ENCODE measurements around the gene SCLY.
"Not testable (repeated sequence)": the region's sequence is repeated elsewhere in the genome, so short reads cannot be mapped to it uniquely, and the experiment has no call there.

Gene SCLY

DNA sequence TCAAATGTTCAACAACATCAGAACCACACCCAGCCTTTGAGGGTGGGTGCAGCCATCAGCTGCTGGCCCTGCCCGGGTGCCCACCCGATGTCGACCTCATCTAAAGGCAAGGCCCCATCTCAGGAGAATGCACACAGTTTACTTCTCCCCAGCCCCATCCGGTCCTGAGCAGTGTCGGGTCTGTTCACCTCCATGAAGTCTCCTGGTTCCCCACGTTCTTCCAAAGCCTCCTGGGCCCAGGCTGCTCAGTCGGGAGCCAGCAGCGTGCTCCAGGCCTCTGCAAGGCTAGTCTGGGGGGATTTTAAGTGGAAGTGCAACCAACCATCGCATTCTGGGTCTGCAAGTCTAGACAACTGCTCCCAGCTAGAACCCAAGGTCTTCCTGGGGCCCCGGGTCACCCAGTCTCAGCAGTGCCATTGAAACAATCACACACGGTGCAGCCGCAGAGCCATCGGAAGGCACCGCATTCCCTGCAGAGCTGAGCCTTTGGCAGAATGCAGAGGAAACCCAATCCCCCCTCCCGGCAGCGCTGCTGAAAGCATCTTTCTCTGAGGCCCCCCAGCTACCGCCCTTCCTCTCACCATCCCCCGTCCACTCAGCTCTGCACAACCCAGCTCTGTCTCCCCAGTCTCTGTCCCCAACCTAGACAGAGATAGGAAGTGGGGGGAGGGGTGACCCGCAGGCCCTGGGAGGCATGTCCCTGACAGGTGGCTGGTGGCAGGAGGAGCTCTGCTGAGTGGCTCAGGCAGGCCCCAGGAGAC, 47.8 kb downstream of the SCLY start:
- DNase-seq (ENCODE audit: low read depth) = no peak
- no peak overlapping the region for H3K4me3 ChIP-seq (ENCODE audit: low read depth, low read length)
- TF ChIP-seq, protein P1, sequence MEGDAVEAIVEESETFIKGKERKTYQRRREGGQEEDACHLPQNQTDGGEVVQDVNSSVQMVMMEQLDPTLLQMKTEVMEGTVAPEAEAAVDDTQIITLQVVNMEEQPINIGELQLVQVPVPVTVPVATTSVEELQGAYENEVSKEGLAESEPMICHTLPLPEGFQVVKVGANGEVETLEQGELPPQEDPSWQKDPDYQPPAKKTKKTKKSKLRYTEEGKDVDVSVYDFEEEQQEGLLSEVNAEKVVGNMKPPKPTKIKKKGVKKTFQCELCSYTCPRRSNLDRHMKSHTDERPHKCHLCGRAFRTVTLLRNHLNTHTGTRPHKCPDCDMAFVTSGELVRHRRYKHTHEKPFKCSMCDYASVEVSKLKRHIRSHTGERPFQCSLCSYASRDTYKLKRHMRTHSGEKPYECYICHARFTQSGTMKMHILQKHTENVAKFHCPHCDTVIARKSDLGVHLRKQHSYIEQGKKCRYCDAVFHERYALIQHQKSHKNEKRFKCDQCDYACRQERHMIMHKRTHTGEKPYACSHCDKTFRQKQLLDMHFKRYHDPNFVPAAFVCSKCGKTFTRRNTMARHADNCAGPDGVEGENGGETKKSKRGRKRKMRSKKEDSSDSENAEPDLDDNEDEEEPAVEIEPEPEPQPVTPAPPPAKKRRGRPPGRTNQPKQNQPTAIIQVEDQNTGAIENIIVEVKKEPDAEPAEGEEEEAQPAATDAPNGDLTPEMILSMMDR (IDR thresholded peaks at IDR 0.05; ENCODE audit: control insufficient read depth, extremely low read depth, insufficient read depth) = no peak

DNA sequence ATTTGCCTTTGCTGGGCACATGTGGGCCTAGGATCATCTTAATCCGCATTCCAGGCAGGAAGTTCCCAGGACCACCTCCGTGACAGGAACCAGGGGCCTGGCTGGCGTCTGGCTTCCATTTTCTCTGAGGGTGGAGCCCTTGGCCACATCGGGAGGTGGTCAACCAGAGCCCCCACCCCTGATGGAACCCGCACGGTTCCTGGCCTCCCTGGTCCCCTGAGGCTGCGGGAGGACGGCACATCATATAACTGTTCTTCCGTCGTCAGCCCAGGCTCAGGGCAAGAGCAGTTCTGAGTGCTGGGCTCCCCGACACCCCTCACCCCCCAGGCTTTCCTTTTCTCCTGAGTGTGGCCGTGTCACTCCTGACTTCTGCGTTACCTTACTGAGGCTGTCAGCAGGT, 52.8 kb downstream of the SCLY start:
- TF ChIP-seq, protein P1 (IDR thresholded peaks at IDR 0.05; ENCODE audit: control insufficient read depth, extremely low read depth, insufficient read depth) = no peak
- H3K4me3 ChIP-seq (ENCODE audit: low read depth, low read length) = no peak overlapping the region
- no peak for DNase-seq (ENCODE audit: low read depth)

DNA sequence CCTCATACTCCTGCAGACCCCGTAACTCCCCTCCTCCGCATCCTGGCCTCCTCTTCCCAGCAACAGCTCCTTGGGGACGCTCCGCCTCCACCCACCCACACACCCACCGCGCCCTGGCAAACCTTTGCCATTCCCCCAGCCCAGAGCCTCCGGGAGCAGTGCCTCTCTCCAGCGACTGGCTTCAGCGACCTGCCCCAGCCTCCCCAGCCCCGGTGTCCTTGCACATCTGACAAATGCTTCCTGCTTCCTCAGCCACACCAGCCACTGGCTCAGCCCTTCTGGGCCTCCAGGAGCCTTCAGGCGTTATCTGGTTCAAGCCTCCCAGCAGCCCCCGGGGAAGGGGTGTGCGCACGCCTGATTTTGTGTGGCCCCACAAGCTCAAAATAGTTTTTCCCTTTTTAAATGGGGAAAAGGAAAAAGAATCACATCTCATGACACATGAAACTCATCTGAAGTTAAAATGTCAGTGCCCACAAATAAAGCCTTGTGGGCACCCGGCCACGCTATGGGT, 53.6 kb downstream of the SCLY start:
- DNase-seq (ENCODE audit: low read depth) = no peak
- TF ChIP-seq, protein P1 (IDR thresholded peaks at IDR 0.05; ENCODE audit: control insufficient read depth, extremely low read depth, insufficient read depth) = no peak
- no peak overlapping the region for H3K4me3 ChIP-seq (ENCODE audit: low read depth, low read length)

DNA sequence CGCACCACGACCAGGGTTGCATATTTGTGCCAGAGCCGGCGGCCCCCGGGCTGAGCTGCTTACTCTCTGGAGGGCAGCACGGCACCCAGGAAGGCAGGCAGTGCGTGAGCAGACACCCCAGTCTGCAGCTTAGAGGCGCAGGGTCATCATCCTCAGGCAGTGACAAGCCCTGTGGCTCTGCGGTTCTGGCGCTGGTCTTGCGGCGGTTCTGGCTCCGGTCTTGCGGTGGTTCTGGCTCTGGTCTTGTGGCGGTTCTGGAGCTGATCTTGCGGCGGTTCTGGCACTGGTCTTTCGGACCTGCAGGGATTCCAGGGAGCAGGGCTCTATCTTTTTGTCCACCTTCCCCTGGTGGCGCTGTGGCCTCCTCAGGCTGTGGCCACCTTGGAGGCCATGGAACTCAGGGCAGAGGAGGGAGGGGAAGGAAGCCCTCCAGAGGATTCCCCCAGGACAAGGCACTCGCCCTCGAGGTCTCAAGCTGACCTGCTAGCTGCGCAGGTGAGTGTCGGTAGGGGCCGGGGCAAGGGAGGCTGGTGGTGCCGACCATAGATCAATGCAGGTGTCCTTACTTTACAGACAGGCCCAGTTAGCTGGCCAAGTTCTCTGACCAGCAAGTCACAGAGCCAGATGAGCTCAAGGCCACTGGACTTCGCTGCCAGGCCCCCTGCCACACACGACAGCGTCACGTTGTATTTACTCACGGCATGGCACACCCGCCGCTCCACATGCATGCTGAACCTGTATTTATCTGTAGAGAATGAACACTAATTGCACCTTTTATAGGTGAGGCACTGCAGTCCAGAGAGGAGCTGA, 54.3 kb downstream of the SCLY start:
- TF ChIP-seq, protein P1 (IDR thresholded peaks at IDR 0.05; ENCODE audit: control insufficient read depth, extremely low read depth, insufficient read depth) = no peak
- DNase-seq (ENCODE audit: low read depth) = no peak
- H3K4me3 ChIP-seq (ENCODE audit: low read depth, low read length) = no peak overlapping the region

DNA sequence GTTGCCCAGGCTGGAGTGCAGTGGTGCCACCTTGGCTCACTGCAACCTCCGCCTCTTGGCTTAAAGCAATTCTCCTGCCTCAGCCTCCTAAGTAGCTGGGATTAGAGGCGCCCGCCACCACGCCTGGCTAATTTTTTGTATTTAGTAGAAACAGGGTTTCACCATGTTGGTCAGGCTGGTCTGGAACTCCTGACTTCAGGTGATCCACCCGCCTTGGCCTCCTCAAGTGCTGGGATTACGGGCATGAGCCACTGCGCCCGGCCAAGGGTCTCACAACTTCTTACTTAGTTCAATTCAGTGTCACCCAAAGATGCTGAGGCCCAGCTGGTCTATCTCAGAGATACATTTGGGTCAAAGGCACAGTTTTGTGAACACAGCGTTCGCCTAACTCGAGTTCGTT, 54.9 kb downstream of the SCLY start:
- not testable (repeated sequence) for DNase-seq (ENCODE audit: low read depth)

DNA sequence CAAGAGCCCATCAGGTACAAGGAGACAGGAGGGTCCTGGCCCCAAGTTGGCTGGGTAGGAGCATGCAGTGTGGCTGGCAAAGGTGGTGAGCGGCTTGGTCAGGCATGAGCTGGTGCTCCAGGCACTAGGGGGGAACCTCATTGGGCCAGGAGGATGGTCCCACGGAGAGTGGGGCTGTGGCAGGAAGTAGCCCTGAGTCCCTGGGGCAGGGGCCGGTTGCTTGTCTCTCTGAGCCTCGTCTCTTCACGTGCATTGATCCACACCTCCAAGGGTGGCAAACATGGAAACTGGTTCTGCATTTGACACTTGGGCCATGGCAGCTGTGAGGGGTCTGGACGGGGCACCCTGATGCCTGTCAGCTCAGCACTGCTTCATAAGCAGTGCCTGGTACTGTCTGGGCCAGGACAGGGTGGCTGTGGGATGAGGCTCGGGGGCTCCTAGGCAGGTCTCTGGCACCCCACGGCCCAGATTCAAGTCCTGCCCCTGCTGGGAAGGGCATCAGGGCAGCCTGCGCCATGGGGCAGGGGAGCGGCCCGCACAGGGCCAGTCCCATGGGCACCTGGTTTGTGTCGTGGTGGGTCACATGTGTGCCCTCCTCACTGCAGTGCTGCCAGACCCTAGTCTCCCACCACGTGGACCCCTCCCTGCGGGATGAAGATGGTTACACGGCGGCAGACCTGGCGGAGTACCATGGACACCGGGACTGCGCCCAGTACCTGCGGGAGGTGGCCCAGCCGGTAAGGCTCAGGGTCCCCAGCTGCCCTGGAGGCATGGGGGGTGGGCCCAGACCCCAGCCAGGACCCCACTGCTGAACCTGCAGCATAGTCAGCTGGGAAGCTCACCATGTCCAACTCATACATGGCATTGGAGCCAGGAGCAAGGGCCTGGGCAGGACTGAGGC, 55.7 kb downstream of the SCLY start:
- no peak overlapping the region for H3K4me3 ChIP-seq (ENCODE audit: low read depth, low read length)
- TF ChIP-seq, protein P1 (IDR thresholded peaks at IDR 0.05; ENCODE audit: control insufficient read depth, extremely low read depth, insufficient read depth) = no peak
- no peak for DNase-seq (ENCODE audit: low read depth)

More for the DNA sequence above, 54.9 kb downstream of the SCLY start:
- H3K4me3 ChIP-seq (ENCODE audit: low read depth, low read length) = not testable (repeated sequence)

Measured in LNCaP clone FGC (cell line).